H9 (cell line): ENCODE data around the gene ATP11C. TPM values are rescaled to one million over a fixed set of nuclear protein-coding genes. Genes with fewer than 3 reads are reported as not detected.

ENCODE experiments used
- DNase-seq: peaks from one replicate; pipeline ENCODE4 v3.0.0-alpha.2; 2017
- H2AFZ ChIP-seq: one replicate; pipeline ENCODE4 v1.6.1; 2013; ENCODE audit warnings: mild to moderate bottlenecking, low read length, control low read depth, moderate library complexity
- H2AK5ac ChIP-seq: 2 replicates; pipeline ENCODE4 v1.6.1; 2013; ENCODE audit warnings: low read length, control low read depth, mixed read lengths; ENCODE audit not compliant: insufficient read length
- H2BK120ac ChIP-seq: one replicate; pipeline ENCODE4 v1.6.1; 2013; ENCODE audit warnings: low read depth, mild to moderate bottlenecking, low read length, control low read depth, inconsistent platforms; ENCODE audit not compliant: poor library complexity, severe bottlenecking
- H2BK12ac ChIP-seq: 2 replicates; pipeline ENCODE4 v1.6.1; 2013; ENCODE audit warnings: low read length, control low read depth, mixed read lengths, low read depth; ENCODE audit not compliant: insufficient read length
- H2BK15ac ChIP-seq: 2 replicates; pipeline ENCODE4 v1.6.1; 2013; ENCODE audit warnings: low read depth, low read length, control low read depth
- H2BK20ac ChIP-seq: one replicate; pipeline ENCODE4 v1.6.1; 2013; ENCODE audit warnings: low read depth, mild to moderate bottlenecking, low read length, control low read depth, inconsistent platforms; ENCODE audit not compliant: poor library complexity, severe bottlenecking
- H2BK5ac ChIP-seq: 2 replicates; pipeline ENCODE4 v1.6.1; 2013; ENCODE audit warnings: low read length, control low read depth, mixed read lengths; ENCODE audit not compliant: insufficient read length
- H3K14ac ChIP-seq: 2 replicates; pipeline ENCODE4 v1.6.1; 2013; ENCODE audit warnings: low read length, control low read depth; ENCODE audit not compliant: insufficient read depth
- H3K18ac ChIP-seq: 2 replicates; pipeline ENCODE4 v1.6.1; 2013; ENCODE audit warnings: low read depth, mild to moderate bottlenecking, mixed read lengths, low read length, control low read depth; ENCODE audit not compliant: insufficient read length
- H3K23ac ChIP-seq: 2 replicates; pipeline ENCODE4 v1.6.1; 2013; ENCODE audit warnings: low read length, control low read depth, mixed read lengths, low read depth; ENCODE audit not compliant: insufficient read length
- H3K23me2 ChIP-seq: 2 replicates; pipeline ENCODE4 v1.6.1; 2013; ENCODE audit warnings: low read depth, mild to moderate bottlenecking, mixed read lengths, low read length, control low read depth; ENCODE audit not compliant: insufficient read length, poor library complexity, severe bottlenecking
- H3K27ac ChIP-seq: 2 replicates; pipeline ENCODE4 v1.5.1; 2013; ENCODE audit warnings: low read length, control low read depth, mixed read lengths, low read depth; ENCODE audit not compliant: insufficient read length
- H3K27me3 ChIP-seq: 2 replicates; pipeline ENCODE4 v1.6.1; 2013; ENCODE audit warnings: low read length, control low read depth, inconsistent platforms; ENCODE audit not compliant: insufficient read depth
- H3K4ac ChIP-seq: 2 replicates; pipeline ENCODE4 v1.6.1; 2013; ENCODE audit warnings: low read depth, mild to moderate bottlenecking, control low read depth, inconsistent platforms, low read length, moderate library complexity
- H3K4me1 ChIP-seq: 2 replicates; pipeline ENCODE4 v1.6.1; 2013; ENCODE audit warnings: low read length, control low read depth, inconsistent platforms; ENCODE audit not compliant: insufficient read depth
- H3K4me2 ChIP-seq: 2 replicates; pipeline ENCODE4 v1.6.1; 2013; ENCODE audit warnings: low read length, control low read depth, mixed read lengths; ENCODE audit not compliant: insufficient read length, insufficient read depth
- H3K56ac ChIP-seq: 2 replicates; pipeline ENCODE4 v1.6.1; 2013; ENCODE audit warnings: low read depth, mild to moderate bottlenecking, mixed read lengths, low read length, control low read depth; ENCODE audit not compliant: insufficient read length
- H3K79me1 ChIP-seq: 2 replicates; pipeline ENCODE4 v1.6.1; 2013; ENCODE audit warnings: low read depth, mild to moderate bottlenecking, moderate library complexity, low read length, control low read depth, inconsistent platforms; ENCODE audit not compliant: insufficient read depth, poor library complexity, severe bottlenecking
- H3K79me2 ChIP-seq: 2 replicates; pipeline ENCODE4 v1.6.1; 2013; ENCODE audit warnings: low read length, control low read depth, inconsistent platforms; ENCODE audit not compliant: insufficient read depth
- H3K9ac ChIP-seq: 2 replicates; pipeline ENCODE4 v1.6.1; 2013; ENCODE audit warnings: low read length, control low read depth, mixed read lengths; ENCODE audit not compliant: insufficient read length; ENCODE audit errors: extremely low read depth
- H3K9me3 ChIP-seq: one replicate; pipeline ENCODE4 v1.6.1; 2013; ENCODE audit warnings: low read depth, low read length, inconsistent platforms; ENCODE audit not compliant: control insufficient read depth
- H3T11ph ChIP-seq: one replicate; pipeline ENCODE4 v1.6.1; 2013; ENCODE audit warnings: mild to moderate bottlenecking, low read length, control low read depth, inconsistent platforms
- H4K20me1 ChIP-seq: one replicate; pipeline ENCODE4 v1.6.1; 2013; ENCODE audit not compliant: control insufficient read depth, insufficient read length, insufficient read depth
- H4K5ac ChIP-seq: 2 replicates; pipeline ENCODE4 v1.6.1; 2013; ENCODE audit warnings: low read depth, mild to moderate bottlenecking, mixed read lengths, low read length, control low read depth; ENCODE audit not compliant: insufficient read length
- H4K8ac ChIP-seq: replicated peaks from 2 replicates; pipeline ENCODE4 v1.6.1; 2013; ENCODE audit warnings: low read length, control low read depth, mixed read lengths, low read depth; ENCODE audit not compliant: insufficient read length
- H4K91ac ChIP-seq: 2 replicates; pipeline ENCODE4 v1.6.1; 2013; ENCODE audit warnings: low read depth, mild to moderate bottlenecking, moderate library complexity, mixed read lengths, low read length, control low read depth; ENCODE audit not compliant: insufficient read length
- H3K27ac Mint-ChIP-seq, 3 experiments: 2 replicates in 2 of 3; 3 replicates in 1 of 3; pipeline ENCODE4 v1.8.0; 2020 to 2021; ENCODE audit warnings: mixed read lengths in 3 of 3, mild to moderate bottlenecking in 1 of 3, moderate library complexity in 1 of 3
- H3K27me3 Mint-ChIP-seq: 2 replicates; pipeline ENCODE4 v1.8.0; 2021; ENCODE audit warnings: low read depth, mild to moderate bottlenecking, moderate library complexity, mixed read lengths
- H3K36me3 Mint-ChIP-seq, 3 experiments: 2 replicates in 2 of 3; 3 replicates in 1 of 3; pipeline ENCODE4 v1.8.0; 2020 to 2021; ENCODE audit warnings: low read depth in 3 of 3, mixed read lengths in 3 of 3; ENCODE audit not compliant: insufficient read depth in 1 of 3
- H3K4me1 Mint-ChIP-seq, 2 experiments: 2 replicates each; pipeline ENCODE4 v1.8.0; 2020; ENCODE audit warnings: mixed read lengths in 2 of 2
- H3K4me3 Mint-ChIP-seq, 2 experiments: 2 replicates in 1 of 2; 3 replicates in 1 of 2; pipeline ENCODE4 v1.8.0; 2020 to 2021; ENCODE audit warnings: mild to moderate bottlenecking in 2 of 2, mixed read lengths in 2 of 2, moderate library complexity in 1 of 2
- H3K9me3 Mint-ChIP-seq, 2 experiments: 2 replicates in 1 of 2; 3 replicates in 1 of 2; pipeline ENCODE4 v1.8.0; 2020; ENCODE audit warnings: mild to moderate bottlenecking in 2 of 2, mixed read lengths in 2 of 2, moderate library complexity in 1 of 2
- CTCF ChIP-seq: fragments of 200-600 bp; sonication (generic); conservative IDR thresholded peaks from 3 replicates; pipeline ENCODE4 v1.8.0; 2021; ENCODE audit warnings: antibody characterized with exemption, mild to moderate bottlenecking
- WGBS: extraction: QIAGEN DNeasy Blood & Tissue Kit; methylation state at CpG from one replicate; pipeline ENCODE4 v1.1.7; 2013; ENCODE audit warnings: missing lambda C conversion rate, low lambda C conversion rate, mixed read lengths; ENCODE audit not compliant: insufficient read length; ENCODE audit errors: extremely low coverage; 5-methylcytosine and 5-hydroxymethylcytosine counted together
- total RNA-seq: library from RNA; stranded (reverse); gene quantifications from 2 replicates; pipeline ENCODE4 v1.2.1, GENCODE V29; 2021

Gene ATP11C
- total RNA-seq, 1 experiment from 2014 or later, result 28.4 TPM

- H3K27me3 Mint-ChIP-seq, result no peaks in the 10 kb centered on the region
- Histone ChIP-seq H3K23ac (no peak overlapping the region), H4K91ac (no peak overlapping the region), H4K20me1 (no peaks in the 10 kb centered on the region), H3K14ac (no peak overlapping the region), H2BK12ac (no peak overlapping the region), H2BK120ac (no peak overlapping the region), H2BK5ac (no peak overlapping the region), H3K56ac (no peak overlapping the region), H3K4ac (no peak overlapping the region), H3K9ac (no peak overlapping the region), H3K79me1 (no peaks in the 10 kb centered on the region), H3K23me2 (no peaks in the 10 kb centered on the region), H4K8ac (no peak overlapping the region), H3K4me1 (peaks cover 6% of the 10 kb centered on the region; the same call in 1 of the 2 replicates), H3K79me2 (peaks cover 7% of the 10 kb centered on the region; the same call in 1 of the 2 replicates), H2BK20ac (no peak overlapping the region), H2AK5ac (no peak overlapping the region), H3K9me3 (no peaks in the 10 kb centered on the region), H4K5ac (no peak overlapping the region), H3K18ac (no peak overlapping the region), H3K27me3 (no peaks in the 10 kb centered on the region), H2AFZ (no peak overlapping the region), H3K27ac (no peak overlapping the region), H3K4me2 (no peak overlapping the region), H2BK15ac (no peak overlapping the region), H3T11ph (no peak overlapping the region)
- H3K36me3 Mint-ChIP-seq, result no peaks in the 10 kb centered on the region; a peak in 2 of 7 replicates
- whole genome bisulfite sequencing, result no CpG with 5 or more reads among the region's 2 CpGs
- H3K4me1 Mint-ChIP-seq, result peaks cover 10 to 14% of the 10 kb centered on the region in 2 experiments
- TF ChIP-seq CTCF, result no peak
- H3K27ac Mint-ChIP-seq, result peak overlapping the region in 1 of 3 experiments; percentile 32; a peak in 1 of 7 replicates
- no peak overlapping the region for H3K4me3 Mint-ChIP-seq
- H3K9me3 Mint-ChIP-seq, result peaks cover 0 to 36% of the 10 kb centered on the region in 2 experiments; a peak in 2 of 5 replicates
- DNase-seq, result no peak
Measured at GRCh38 chrX:139905743-139906142, 27.1 kb downstream of the ATP11C start.
